Gastrocnemius medialis (tissue), 4 donors: ENCODE data around the gene CALHM2.

ENCODE experiments used
- POLR2A ChIP-seq, 2 donors: fragments of 450-650 bp; IDR thresholded peaks; one replicate each; pipeline ENCODE4 v1.6.1; 2017; ENCODE audit warnings: antibody characterized with exemption in 2 of 2, mild to moderate bottlenecking in 2 of 2, moderate library complexity in 2 of 2
- TF ChIP-seq, protein P1 (sequence below), 5 experiments: fragments of 450-650 bp in 3 of 5; fragments of 200-600 bp in 2 of 5; sonication (generic) in 2 of 5; IDR thresholded peaks in 4 of 5; conservative IDR thresholded peaks in 1 of 5; 1 replicate in 4 of 5; 2 replicates in 1 of 5; pipeline ENCODE4 v1.5.1; 2016 to 2019; ENCODE audit warnings: antibody characterized with exemption in 5 of 5, mild to moderate bottlenecking in 3 of 5, moderate library complexity in 3 of 5

GRCh38 chr10:103429647-103430046, 22.5 kb downstream of the CALHM2 start:
- TF ChIP-seq POLR2A (IDR thresholded peaks at IDR 0.05): no peak
- TF ChIP-seq, protein P1, sequence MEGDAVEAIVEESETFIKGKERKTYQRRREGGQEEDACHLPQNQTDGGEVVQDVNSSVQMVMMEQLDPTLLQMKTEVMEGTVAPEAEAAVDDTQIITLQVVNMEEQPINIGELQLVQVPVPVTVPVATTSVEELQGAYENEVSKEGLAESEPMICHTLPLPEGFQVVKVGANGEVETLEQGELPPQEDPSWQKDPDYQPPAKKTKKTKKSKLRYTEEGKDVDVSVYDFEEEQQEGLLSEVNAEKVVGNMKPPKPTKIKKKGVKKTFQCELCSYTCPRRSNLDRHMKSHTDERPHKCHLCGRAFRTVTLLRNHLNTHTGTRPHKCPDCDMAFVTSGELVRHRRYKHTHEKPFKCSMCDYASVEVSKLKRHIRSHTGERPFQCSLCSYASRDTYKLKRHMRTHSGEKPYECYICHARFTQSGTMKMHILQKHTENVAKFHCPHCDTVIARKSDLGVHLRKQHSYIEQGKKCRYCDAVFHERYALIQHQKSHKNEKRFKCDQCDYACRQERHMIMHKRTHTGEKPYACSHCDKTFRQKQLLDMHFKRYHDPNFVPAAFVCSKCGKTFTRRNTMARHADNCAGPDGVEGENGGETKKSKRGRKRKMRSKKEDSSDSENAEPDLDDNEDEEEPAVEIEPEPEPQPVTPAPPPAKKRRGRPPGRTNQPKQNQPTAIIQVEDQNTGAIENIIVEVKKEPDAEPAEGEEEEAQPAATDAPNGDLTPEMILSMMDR (IDR thresholded peaks at IDR 0.05 in 4 of 5, conservative IDR thresholded peaks at IDR 0.05 in 1 of 5): no peak
